Measurements from ENCODE around the gene MARVELD1.

Gene MARVELD1

DNA sequence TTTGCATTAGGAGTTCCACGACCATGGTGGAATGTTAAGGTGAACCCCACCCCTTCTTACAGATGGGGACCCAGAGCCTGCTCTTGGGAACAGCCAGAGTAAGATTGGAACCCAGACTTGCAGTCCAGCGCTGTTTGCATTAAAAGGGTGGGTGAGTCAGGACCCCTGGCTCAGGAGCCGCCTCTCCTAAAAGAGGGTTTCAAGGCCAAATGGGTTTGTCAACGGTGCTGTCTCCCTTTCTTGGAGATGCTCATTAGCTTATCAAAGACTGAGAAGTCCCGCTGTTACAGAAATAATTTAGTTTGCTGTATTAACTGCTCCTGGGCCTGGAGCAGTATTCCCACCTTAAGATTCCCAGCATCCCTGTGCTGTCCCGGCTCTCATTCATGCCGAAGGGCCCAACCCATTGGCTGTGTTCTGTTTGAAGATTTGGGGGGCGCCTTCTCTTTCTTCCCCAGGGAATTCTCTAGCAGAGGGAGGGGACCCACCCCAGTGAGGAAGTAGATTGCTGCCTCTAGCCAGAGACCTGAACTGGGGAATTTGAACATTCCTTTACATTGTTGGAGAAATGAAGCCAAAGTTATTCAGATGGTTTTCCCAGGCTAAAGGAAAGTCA, 1.8 kb downstream of the MARVELD1 start:
- peak overlapping the region; percentile 98 for H3K23ac ChIP-seq (ENCODE audit: low read length)
- H2BK120ac ChIP-seq (ENCODE audit: low read depth, low read length), result no peak overlapping the region
- peak overlapping the region; percentile 100 for H3K56ac ChIP-seq (ENCODE audit: low read length)
- H3K4me1 ChIP-seq (ENCODE audit: control insufficient read depth, low read depth, low read length), result peaks cover 17% of the 10 kb centered on the region
- no CpG with 5 or more reads among the region's 8 CpGs for WGBS (ENCODE audit: extremely low coverage, insufficient coverage, low lambda C conversion rate)
- H3K4me3 ChIP-seq (ENCODE audit: low read length), result peak overlapping the region; percentile 57
- H2BK5ac ChIP-seq (ENCODE audit: low read length), result peak overlapping the region; percentile 76
- H3K4ac ChIP-seq (ENCODE audit: low read depth, low read length), result peak overlapping the region; percentile 86
- peaks cover 8% of the 10 kb centered on the region for H3K79me2 ChIP-seq (ENCODE audit: control insufficient read depth, insufficient read depth, low read length)
- peak overlapping the region; percentile 98 for H3K4me2 ChIP-seq (ENCODE audit: low read length)
- H4K5ac ChIP-seq (ENCODE audit: low read length), result no peak overlapping the region
- peaks cover 7% of the 10 kb centered on the region for H3K79me1 ChIP-seq (ENCODE audit: low read length)
- H3K27me3 ChIP-seq (ENCODE audit: insufficient read depth, low read length, poor library complexity), result no peaks in the 10 kb centered on the region
- H3K27ac ChIP-seq (ENCODE audit: low read depth, low read length), result peak overlapping the region; percentile 56
- H3K18ac ChIP-seq (ENCODE audit: low read length), result peak overlapping the region; percentile 11
- no peak overlapping the region for H2BK15ac ChIP-seq (replicated peaks; ENCODE audit: low read depth)
- H2AK5ac ChIP-seq (ENCODE audit: low read length), result peak overlapping the region; percentile 74
- H4K8ac ChIP-seq (ENCODE audit: low read depth, low read length), result no peak overlapping the region
- peak overlapping the region; percentile 99 for H3K9ac ChIP-seq (ENCODE audit: low read length)
- no peaks in the 10 kb centered on the region for H3K36me3 ChIP-seq (ENCODE audit: control insufficient read depth, insufficient read depth, low read length)
- DNase-seq, result peak; percentile 40

GRCh38 chr10:97717627-97718026, 4.1 kb downstream of the MARVELD1 start:
- H4K5ac ChIP-seq (ENCODE audit: low read length), result no peak overlapping the region
- no peak overlapping the region for H3K27ac ChIP-seq (ENCODE audit: low read depth, low read length)
- H2AK5ac ChIP-seq (ENCODE audit: low read length), result no peak overlapping the region
- H3K56ac ChIP-seq (ENCODE audit: low read length), result no peak overlapping the region
- no peak overlapping the region for H3K18ac ChIP-seq (ENCODE audit: low read length)
- peaks cover 8% of the 10 kb centered on the region for H3K79me2 ChIP-seq (ENCODE audit: control insufficient read depth, insufficient read depth, low read length)
- WGBS (ENCODE audit: extremely low coverage, insufficient coverage, low lambda C conversion rate), result no CpG with 5 or more reads among the region's 7 CpGs
- H3K23ac ChIP-seq (ENCODE audit: low read length), result no peak overlapping the region
- H3K27me3 ChIP-seq (ENCODE audit: insufficient read depth, low read length, poor library complexity), result no peaks in the 10 kb centered on the region
- no peaks in the 10 kb centered on the region for H3K36me3 ChIP-seq (ENCODE audit: control insufficient read depth, insufficient read depth, low read length)
- no peak overlapping the region for H3K4me2 ChIP-seq (ENCODE audit: low read length)
- H3K79me1 ChIP-seq (ENCODE audit: low read length), result peaks cover 7% of the 10 kb centered on the region
- H2BK120ac ChIP-seq (ENCODE audit: low read depth, low read length), result no peak overlapping the region
- no peak overlapping the region for H2BK5ac ChIP-seq (ENCODE audit: low read length)
- H2BK15ac ChIP-seq (replicated peaks; ENCODE audit: low read depth), result no peak overlapping the region
- H3K4me1 ChIP-seq (ENCODE audit: control insufficient read depth, low read depth, low read length), result peaks cover 17% of the 10 kb centered on the region
- no peak for DNase-seq
- no peak overlapping the region for H4K8ac ChIP-seq (ENCODE audit: low read depth, low read length)
- H3K4me3 ChIP-seq (ENCODE audit: low read length), result no peak overlapping the region
- H3K4ac ChIP-seq (ENCODE audit: low read depth, low read length), result no peak overlapping the region
- no peak overlapping the region for H3K9ac ChIP-seq (ENCODE audit: low read length)

DNA sequence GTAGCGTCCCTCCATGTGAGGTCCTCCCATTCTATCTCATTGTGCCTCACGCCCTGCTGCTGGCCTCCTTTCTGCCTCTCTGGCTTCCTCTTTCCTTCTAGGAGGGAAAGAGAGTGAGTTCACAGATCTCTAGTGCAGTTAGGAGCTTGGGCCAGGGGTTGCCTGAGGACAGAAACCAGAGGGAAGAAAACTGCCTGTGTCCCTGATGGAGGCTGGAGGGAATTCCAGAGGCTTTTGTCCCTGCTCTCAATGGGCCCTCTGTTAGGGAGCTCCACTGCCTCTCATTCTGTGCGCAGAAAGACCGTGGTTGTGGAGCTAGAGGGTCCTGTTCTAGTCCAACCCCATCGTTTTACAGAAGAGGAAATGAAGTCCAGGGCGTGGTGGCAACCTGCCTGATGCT, 4.6 kb downstream of the MARVELD1 start:
- no peak overlapping the region for H3K18ac ChIP-seq (ENCODE audit: low read length)
- H2BK120ac ChIP-seq (ENCODE audit: low read depth, low read length), result no peak overlapping the region
- H2BK5ac ChIP-seq (ENCODE audit: low read length), result no peak overlapping the region
- no peak overlapping the region for H3K27ac ChIP-seq (ENCODE audit: low read depth, low read length)
- H3K79me1 ChIP-seq (ENCODE audit: low read length), result peaks cover 7% of the 10 kb centered on the region
- H3K36me3 ChIP-seq (ENCODE audit: control insufficient read depth, insufficient read depth, low read length), result no peaks in the 10 kb centered on the region
- no CpG with 5 or more reads among the region's 6 CpGs for WGBS (ENCODE audit: extremely low coverage, insufficient coverage, low lambda C conversion rate)
- H2AK5ac ChIP-seq (ENCODE audit: low read length), result no peak overlapping the region
- H4K8ac ChIP-seq (ENCODE audit: low read depth, low read length), result no peak overlapping the region
- peaks cover 13% of the 10 kb centered on the region for H3K4me1 ChIP-seq (ENCODE audit: control insufficient read depth, low read depth, low read length)
- no peak overlapping the region for H2BK15ac ChIP-seq (replicated peaks; ENCODE audit: low read depth)
- no peak overlapping the region for H3K4me2 ChIP-seq (ENCODE audit: low read length)
- no peaks in the 10 kb centered on the region for H3K27me3 ChIP-seq (ENCODE audit: insufficient read depth, low read length, poor library complexity)
- no peak overlapping the region for H3K4me3 ChIP-seq (ENCODE audit: low read length)
- no peak overlapping the region for H3K56ac ChIP-seq (ENCODE audit: low read length)
- peaks cover 8% of the 10 kb centered on the region for H3K79me2 ChIP-seq (ENCODE audit: control insufficient read depth, insufficient read depth, low read length)
- H3K4ac ChIP-seq (ENCODE audit: low read depth, low read length), result no peak overlapping the region
- H3K9ac ChIP-seq (ENCODE audit: low read length), result no peak overlapping the region
- DNase-seq, result no peak
- H4K5ac ChIP-seq (ENCODE audit: low read length), result no peak overlapping the region
- no peak overlapping the region for H3K23ac ChIP-seq (ENCODE audit: low read length)

GRCh38 chr10:97718659-97719142, 5.2 kb downstream of the MARVELD1 start:
- Histone ChIP-seq H3K9ac (ENCODE audit: low read length) (no peak overlapping the region), H3K56ac (ENCODE audit: low read length) (peak overlapping the region; percentile 42), H2BK5ac (ENCODE audit: low read length) (no peak overlapping the region), H3K4me2 (ENCODE audit: low read length) (no peak overlapping the region), H3K27me3 (ENCODE audit: insufficient read depth, low read length, poor library complexity) (no peaks in the 10 kb centered on the region), H3K36me3 (ENCODE audit: control insufficient read depth, insufficient read depth, low read length) (no peaks in the 10 kb centered on the region), H4K8ac (ENCODE audit: low read depth, low read length) (no peak overlapping the region), H3K4me1 (ENCODE audit: control insufficient read depth, low read depth, low read length) (peaks cover 13% of the 10 kb centered on the region), H3K79me1 (ENCODE audit: low read length) (peaks cover 7% of the 10 kb centered on the region), H3K23ac (ENCODE audit: low read length) (no peak overlapping the region), H2AK5ac (ENCODE audit: low read length) (no peak overlapping the region), H3K4ac (ENCODE audit: low read depth, low read length) (no peak overlapping the region), H3K4me3 (ENCODE audit: low read length) (no peak overlapping the region), H3K79me2 (ENCODE audit: control insufficient read depth, insufficient read depth, low read length) (peaks cover 8% of the 10 kb centered on the region), H2BK15ac (replicated peaks; ENCODE audit: low read depth) (no peak overlapping the region), H2BK120ac (ENCODE audit: low read depth, low read length) (no peak overlapping the region), H3K18ac (ENCODE audit: low read length) (no peak overlapping the region), H4K5ac (ENCODE audit: low read length) (no peak overlapping the region), H3K27ac (ENCODE audit: low read depth, low read length) (no peak overlapping the region)
- no CpG with 5 or more reads among the region's 8 CpGs for WGBS (ENCODE audit: extremely low coverage, insufficient coverage, low lambda C conversion rate)
- DNase-seq, result no peak

GRCh38 chr10:97719602-97720001, 6.1 kb downstream of the MARVELD1 start:
- no peak overlapping the region for H4K5ac ChIP-seq (ENCODE audit: low read length)
- no peak overlapping the region for H3K4ac ChIP-seq (ENCODE audit: low read depth, low read length)
- peak; percentile 55 for DNase-seq
- peak overlapping the region; percentile 29 for H3K9ac ChIP-seq (ENCODE audit: low read length)
- H3K36me3 ChIP-seq (ENCODE audit: control insufficient read depth, insufficient read depth, low read length), result no peaks in the 10 kb centered on the region
- H3K23ac ChIP-seq (ENCODE audit: low read length), result peak overlapping the region; percentile 24
- H3K27ac ChIP-seq (ENCODE audit: low read depth, low read length), result peak overlapping the region; percentile 0
- no peak overlapping the region for H3K4me2 ChIP-seq (ENCODE audit: low read length)
- H3K27me3 ChIP-seq (ENCODE audit: insufficient read depth, low read length, poor library complexity), result no peaks in the 10 kb centered on the region
- no peak overlapping the region for H3K4me3 ChIP-seq (ENCODE audit: low read length)
- peaks cover 6% of the 10 kb centered on the region for H3K79me2 ChIP-seq (ENCODE audit: control insufficient read depth, insufficient read depth, low read length)
- H3K79me1 ChIP-seq (ENCODE audit: low read length), result peaks cover 7% of the 10 kb centered on the region
- H2AK5ac ChIP-seq (ENCODE audit: low read length), result no peak overlapping the region
- H4K8ac ChIP-seq (ENCODE audit: low read depth, low read length), result no peak overlapping the region
- peaks cover 13% of the 10 kb centered on the region for H3K4me1 ChIP-seq (ENCODE audit: control insufficient read depth, low read depth, low read length)
- no peak overlapping the region for H3K18ac ChIP-seq (ENCODE audit: low read length)
- H2BK120ac ChIP-seq (ENCODE audit: low read depth, low read length), result no peak overlapping the region
- peak overlapping the region; percentile 56 for H3K56ac ChIP-seq (ENCODE audit: low read length)
- H2BK5ac ChIP-seq (ENCODE audit: low read length), result no peak overlapping the region
- H2BK15ac ChIP-seq (replicated peaks; ENCODE audit: low read depth), result no peak overlapping the region
- WGBS (ENCODE audit: extremely low coverage, insufficient coverage, low lambda C conversion rate), result no CpG with 5 or more reads among the region's 2 CpGs
